KMS-11 (cell line): Measurements from ENCODE around the gene SLC1A7.

Source experiments
- H2AFZ ChIP-seq: fragments of 200-600 bp; sonication (generic); 2 replicates; pipeline ENCODE4 v1.6.1; 2016; ENCODE audit warnings: antibody characterized with exemption, mixed run types, low read depth
- H3K27ac ChIP-seq: fragments of 200-600 bp; sonication (generic); 2 replicates; pipeline ENCODE4 v1.6.1; 2016; ENCODE audit warnings: mild to moderate bottlenecking, mixed run types
- H3K27me3 ChIP-seq: fragments of 200-600 bp; sonication (generic); 2 replicates; pipeline ENCODE4 v1.6.1; 2017; ENCODE audit warnings: mild to moderate bottlenecking, low read depth, mixed run types, moderate library complexity; ENCODE audit not compliant: insufficient read depth
- H3K36me3 ChIP-seq: fragments of 200-600 bp; sonication (generic); 2 replicates; pipeline ENCODE4 v1.6.1; 2017; ENCODE audit warnings: mild to moderate bottlenecking, mixed run types; ENCODE audit not compliant: insufficient read depth
- H3K4me1 ChIP-seq: fragments of 200-600 bp; sonication (generic); 2 replicates; pipeline ENCODE4 v1.6.1; 2016; ENCODE audit warnings: mild to moderate bottlenecking, low read depth, mixed run types; ENCODE audit not compliant: poor library complexity, severe bottlenecking
- H3K4me2 ChIP-seq: fragments of 200-600 bp; sonication (generic); 2 replicates; pipeline ENCODE4 v1.7.0; 2016; ENCODE audit warnings: mild to moderate bottlenecking, mixed run types
- H3K4me3 ChIP-seq: fragments of 200-600 bp; sonication (generic); IDR thresholded peaks from 2 replicates; pipeline ENCODE4 v1.6.1; 2017; ENCODE audit warnings: low read depth, low read length, mixed read lengths; ENCODE audit not compliant: insufficient read depth
- H3K79me2 ChIP-seq: fragments of 200-600 bp; sonication (generic); 2 replicates; pipeline ENCODE4 v1.6.1; 2016; ENCODE audit warnings: low read depth, mixed run types; ENCODE audit not compliant: insufficient read depth
- H3K9ac ChIP-seq: fragments of 200-600 bp; sonication (generic); 2 replicates; pipeline ENCODE4 v1.6.1; 2016; ENCODE audit warnings: mild to moderate bottlenecking, mixed run types
- H4K20me1 ChIP-seq: fragments of 200-600 bp; sonication (generic); 2 replicates; pipeline ENCODE4 v1.6.1; 2016; ENCODE audit warnings: mild to moderate bottlenecking, mixed run types; ENCODE audit not compliant: insufficient read depth
- CTCF ChIP-seq: fragments of 200-600 bp; sonication (generic); conservative IDR thresholded peaks from 2 replicates; pipeline ENCODE4 v1.6.1; 2017; ENCODE audit warnings: low read depth, mild to moderate bottlenecking, antibody characterized with exemption, low read length, moderate library complexity, mixed read lengths

SLC1A7 gene

GRCh38 chr1:53112861-53113260 is 29.6 kb downstream of the SLC1A7 start:
- no peak overlapping the region for H3K4me2 ChIP-seq
- H3K9ac ChIP-seq: no peak overlapping the region
- TF ChIP-seq CTCF: no peak
- no peak overlapping the region for H3K27ac ChIP-seq
- H3K4me1 ChIP-seq: no peaks in the 10 kb centered on the region
- no peaks in the 10 kb centered on the region for H4K20me1 ChIP-seq
- no peak overlapping the region for H2AFZ ChIP-seq
- no peak overlapping the region for H3K4me3 ChIP-seq
- no peaks in the 10 kb centered on the region for H3K79me2 ChIP-seq
- no peaks in the 10 kb centered on the region for H3K27me3 ChIP-seq
- no peaks in the 10 kb centered on the region for H3K36me3 ChIP-seq

- no peaks in the 10 kb centered on the region for H3K36me3 ChIP-seq
- no peak overlapping the region for H2AFZ ChIP-seq
- no peaks in the 10 kb centered on the region for H3K4me1 ChIP-seq
- TF ChIP-seq CTCF: no peak
- H3K27me3 ChIP-seq: no peaks in the 10 kb centered on the region
- H3K79me2 ChIP-seq: no peaks in the 10 kb centered on the region
- H3K4me2 ChIP-seq: no peak overlapping the region
- no peak overlapping the region for H3K27ac ChIP-seq
- no peak overlapping the region for H3K9ac ChIP-seq
- no peaks in the 10 kb centered on the region for H4K20me1 ChIP-seq
- no peak overlapping the region for H3K4me3 ChIP-seq
These were observed 30.1 kb downstream of the SLC1A7 start for GRCh38 chr1:53112271-53112774.

- no peak overlapping the region for H3K27ac ChIP-seq
- TF ChIP-seq CTCF: no peak
- H3K36me3 ChIP-seq: no peaks in the 10 kb centered on the region
- H4K20me1 ChIP-seq: no peaks in the 10 kb centered on the region
- H3K4me1 ChIP-seq: no peaks in the 10 kb centered on the region
- no peaks in the 10 kb centered on the region for H3K27me3 ChIP-seq
- no peak overlapping the region for H3K4me2 ChIP-seq
- no peak overlapping the region for H3K4me3 ChIP-seq
- no peaks in the 10 kb centered on the region for H3K79me2 ChIP-seq
- no peak overlapping the region for H2AFZ ChIP-seq
- H3K9ac ChIP-seq: no peak overlapping the region
These were observed 30.7 kb downstream of the SLC1A7 start for GRCh38 chr1:53111693-53112092.

- H3K27me3 ChIP-seq: no peaks in the 10 kb centered on the region
- no peak overlapping the region for H3K4me3 ChIP-seq
- H3K79me2 ChIP-seq: no peaks in the 10 kb centered on the region
- H3K4me2 ChIP-seq: no peak overlapping the region
- H2AFZ ChIP-seq: no peak overlapping the region
- no peaks in the 10 kb centered on the region for H4K20me1 ChIP-seq
- no peak overlapping the region for H3K9ac ChIP-seq
- H3K27ac ChIP-seq: no peak overlapping the region
- TF ChIP-seq CTCF: no peak
- no peaks in the 10 kb centered on the region for H3K4me1 ChIP-seq
- no peaks in the 10 kb centered on the region for H3K36me3 ChIP-seq
These were observed 31.3 kb downstream of the SLC1A7 start for GRCh38 chr1:53111073-53111556.
